OCI-LY7 (cell line): ENCODE measurements around the gene ANO6. TPM values are rescaled to one million over a fixed set of nuclear protein-coding genes. Genes with fewer than 3 reads are reported as not detected.

Experiments
- BruUV-seq: library from RNA; stranded (reverse); fragments of 400-500 nt; replicated peaks from 2 replicates; lab custom pipeline; 2021; lab: Mats Ljungman, UMichigan
- CTCF ChIA-PET: fragments of 300-600 bp; sonication (Branson Sonifier 250); formaldehyde crosslinking; loops from one replicate; lab custom pipeline; 2022; ENCODE audit warnings: antibody characterized with exemption; ENCODE audit not compliant: unreplicated experiment; lab: Charles Lee
- POLR2A ChIA-PET: fragments of 300-600 bp; sonication (Branson Sonifier 250); formaldehyde crosslinking; loops from one replicate; lab custom pipeline; 2022; ENCODE audit warnings: antibody characterized with exemption; lab: Charles Lee
- DNase-seq: peaks from one replicate; pipeline ENCODE4 v3.0.0-alpha.2; 2015; ENCODE audit warnings: low spot score
- H2AFZ ChIP-seq: fragments of 200-600 bp; sonication (generic), shearing (Covaris generic); 2 replicates; pipeline ENCODE4 v1.6.1; 2014; ENCODE audit warnings: mild to moderate bottlenecking, antibody characterized with exemption, low read length, moderate library complexity
- H3K27ac ChIP-seq: fragments of 200-600 bp; sonication (generic); 2 replicates; pipeline ENCODE4 v1.5.1; 2014; ENCODE audit warnings: mixed run types, low read depth, mild to moderate bottlenecking, moderate library complexity, low read length, inconsistent platforms; ENCODE audit not compliant: poor library complexity, severe bottlenecking
- H3K36me3 ChIP-seq: fragments of 200-600 bp; sonication (generic); 2 replicates; pipeline ENCODE4 v1.6.1; 2014; ENCODE audit warnings: mild to moderate bottlenecking, antibody characterized with exemption, low read length, moderate library complexity, mixed read lengths; ENCODE audit not compliant: insufficient read depth
- H3K4me1 ChIP-seq: fragments of 200-600 bp; sonication (generic); 2 replicates; pipeline ENCODE4 v1.5.1; 2014; ENCODE audit warnings: mild to moderate bottlenecking, low read length; ENCODE audit not compliant: insufficient read depth, poor library complexity, severe bottlenecking
- H3K4me2 ChIP-seq: fragments of 200-600 bp; sonication (generic); 2 replicates; pipeline ENCODE4 v1.6.1; 2014; ENCODE audit warnings: mild to moderate bottlenecking, low read length
- H3K4me3 ChIP-seq: fragments of 200-600 bp; sonication (generic); 2 replicates; pipeline ENCODE4 v1.5.1; 2014; ENCODE audit warnings: mild to moderate bottlenecking, low read depth, low read length; ENCODE audit not compliant: poor library complexity, severe bottlenecking
- H3K79me2 ChIP-seq: fragments of 200-600 bp; sonication (generic); 2 replicates; pipeline ENCODE4 v1.6.1; 2016; ENCODE audit warnings: low read depth, mild to moderate bottlenecking, low read length, moderate library complexity, mixed read lengths; ENCODE audit not compliant: insufficient read depth
- H3K9me2 ChIP-seq: fragments of 200-600 bp; sonication (generic); 2 replicates; pipeline ENCODE4 v1.6.1; 2016; ENCODE audit warnings: mild to moderate bottlenecking, low read length, mixed read lengths; ENCODE audit not compliant: insufficient read depth
- H3K9me3 ChIP-seq: fragments of 200-600 bp; sonication (generic); 2 replicates; pipeline ENCODE4 v1.6.1; 2014; ENCODE audit warnings: mild to moderate bottlenecking, mixed run types, low read length, mixed read lengths
- H4K20me1 ChIP-seq: fragments of 200-600 bp; sonication (generic); 2 replicates; pipeline ENCODE4 v1.6.1; 2014; ENCODE audit warnings: mild to moderate bottlenecking, antibody characterized with exemption, low read length, moderate library complexity, mixed read lengths; ENCODE audit not compliant: insufficient read depth
- CTCF ChIP-seq: fragments of 200-600 bp; sonication (generic); conservative IDR thresholded peaks from 2 replicates; pipeline ENCODE4 v1.5.1; 2014; ENCODE audit warnings: mild to moderate bottlenecking, antibody characterized with exemption, low read length, moderate library complexity, mixed read lengths
- EZH2phosphoT487 ChIP-seq: fragments of 200-600 bp; sonication (generic); IDR thresholded peaks from 2 replicates; pipeline ENCODE4 v1.6.1; 2018; ENCODE audit warnings: low read depth, borderline replicate concordance, mild to moderate bottlenecking, mixed run types, antibody characterized with exemption, low read length, moderate library complexity, mixed read lengths
- intact Hi-C: fragments of 100-400 bp; cut with micrococcal nuclease; formaldehyde crosslinking; loops from one replicate; pipeline ENCODE4 v1.10.0; 2022; ENCODE audit not compliant: unreplicated experiment
- total RNA-seq, 2 experiments: library from RNA; depleted of rRNA in 1 of 2; stranded (reverse); fragments of >200 nt in 1 of 2; shearing (Covaris generic) in 1 of 2; gene quantifications; 2 replicates each; pipeline ENCODE4 v1.2.3, GENCODE V29; 2014 to 2022

Gene ANO6
- total RNA-seq, 2 experiments from 2014 or later, result 15.0 to 17.7 TPM

- BruUV-seq, result no TSS peak
- POLR2A ChIA-PET, result interaction anchor here (1.1 kb wide), 1 partner anchor 44 kb away, joined by 4 read pairs; no protein-coding TSS in a partner anchor
- H3K4me3 ChIP-seq, result no peak overlapping the region
- H3K4me2 ChIP-seq, result no peak overlapping the region
- no peaks in the 10 kb centered on the region for H3K9me3 ChIP-seq
- no peaks in the 10 kb centered on the region for H3K9me2 ChIP-seq
- H3K36me3 ChIP-seq, result no peaks in the 10 kb centered on the region
- H3K4me1 ChIP-seq, result peaks cover 4% of the 10 kb centered on the region
- TF ChIP-seq CTCF, result no peak
- TF ChIP-seq EZH2phosphoT487, result no peak
- CTCF ChIA-PET, result no interaction called here
- no peaks in the 10 kb centered on the region for H3K79me2 ChIP-seq
- H3K27ac ChIP-seq, result no peak overlapping the region
- DNase-seq, result no peak
- H2AFZ ChIP-seq, result no peak overlapping the region
- no peaks in the 10 kb centered on the region for H4K20me1 ChIP-seq
- intact Hi-C loops, result no loop called here
Observed at GRCh38 chr12:45296046-45296586, 80.2 kb downstream of the ANO6 start.

- H4K20me1 ChIP-seq, result no peaks in the 10 kb centered on the region
Observed at GRCh38 chr12:45298047-45298446, 82.2 kb downstream of the ANO6 start.

GRCh38 chr12:45298721-45299692, 83.1 kb downstream of the ANO6 start:
- Histone ChIP-seq H4K20me1 (no peaks in the 10 kb centered on the region), H3K79me2 (no peaks in the 10 kb centered on the region), H3K27ac (no peak overlapping the region), H3K9me2 (no peaks in the 10 kb centered on the region), H3K9me3 (no peaks in the 10 kb centered on the region), H2AFZ (no peak overlapping the region), H3K4me1 (no peaks in the 10 kb centered on the region), H3K4me2 (no peak overlapping the region), H3K36me3 (no peaks in the 10 kb centered on the region), H3K4me3 (no peak overlapping the region)
- intact Hi-C loops, result no loop called here
- no peak for DNase-seq
- POLR2A ChIA-PET, result interaction anchor here (0.7 to 0.9 kb wide), 2 partner anchors 11 to 1123 kb away, joined by 3 to 5 read pairs; no protein-coding TSS in a partner anchor
- BruUV-seq, result no TSS peak
- CTCF ChIA-PET, result no interaction called here
- TF ChIP-seq CTCF, result no peak
- TF ChIP-seq EZH2phosphoT487, result no peak

More at GRCh38 chr12:45298047-45298446, 82.2 kb downstream of the ANO6 start:
- Histone ChIP-seq H3K79me2 (no peaks in the 10 kb centered on the region), H3K9me2 (no peaks in the 10 kb centered on the region), H3K9me3 (no peaks in the 10 kb centered on the region), H3K4me1 (no peaks in the 10 kb centered on the region), H3K36me3 (no peaks in the 10 kb centered on the region), H3K27ac (no peak overlapping the region), H2AFZ (no peak overlapping the region), H3K4me2 (no peak overlapping the region), H3K4me3 (no peak overlapping the region)
- ChIA-PET POLR2A (interaction anchor here (0.5 to 0.9 kb wide), 3 partner anchors 8 to 1122 kb away, joined by 3 to 9 read pairs (median 5); no protein-coding TSS in a partner anchor), CTCF (no interaction called here)
- no peak for TF ChIP-seq EZH2phosphoT487
- intact Hi-C loops, result no loop called here
- no TSS peak for BruUV-seq
- DNase-seq, result no peak
